ENCODE data around the gene GPR183.

The GPR183 gene

DNA sequence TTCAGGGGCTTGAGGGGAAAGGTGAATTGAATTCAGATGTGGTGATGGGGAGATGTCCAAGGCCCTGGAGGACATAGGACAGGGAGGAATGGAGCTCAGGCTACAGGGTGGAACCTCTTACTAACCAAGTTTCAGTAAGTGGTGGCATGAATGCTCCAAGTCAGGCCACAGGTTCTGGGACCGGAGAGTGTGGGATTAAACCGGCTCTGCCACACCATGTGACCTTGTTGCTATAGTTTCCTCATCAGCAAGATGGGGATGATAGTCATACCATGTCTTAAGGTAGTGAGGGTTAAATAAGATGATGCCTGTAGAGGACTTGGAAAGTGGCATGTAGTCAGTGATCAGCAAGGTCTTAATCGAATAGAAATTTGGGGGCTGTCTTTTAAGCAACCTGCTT lies 16.3 kb downstream of the GPR183 start:
- DNase-seq = no peak

DNA sequence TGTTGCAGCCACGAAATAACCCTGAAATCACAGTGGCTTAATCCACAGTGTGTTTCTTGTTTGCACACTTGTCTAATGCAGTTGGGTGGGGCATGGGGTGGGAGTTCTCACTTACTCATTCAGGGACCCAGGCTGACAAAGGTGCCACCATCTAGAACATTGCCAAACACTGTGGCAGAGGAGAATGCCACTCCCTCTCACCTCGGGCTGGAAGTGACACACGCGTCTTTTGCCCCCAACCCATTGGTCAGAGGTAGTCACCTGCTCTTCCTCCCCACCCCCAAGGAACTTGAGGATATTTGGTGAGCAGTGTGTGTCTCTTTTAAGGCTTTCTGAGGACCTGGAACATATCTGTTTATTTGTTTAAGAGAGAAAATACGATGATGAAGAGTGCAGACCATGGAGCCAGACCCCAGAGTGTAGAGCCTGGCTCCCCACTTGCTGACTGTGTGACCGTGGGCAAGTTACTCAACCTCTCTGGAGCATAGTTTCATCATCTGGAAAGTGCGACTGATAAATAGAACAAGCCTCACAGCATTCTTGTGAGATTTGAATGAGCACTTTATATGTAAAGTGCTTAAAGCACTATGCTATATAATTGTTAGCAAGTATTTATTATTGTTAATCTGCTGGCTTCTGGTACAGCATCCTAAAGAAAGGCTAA lies 17.4 kb downstream of the GPR183 start:
- no peak for DNase-seq

DNA sequence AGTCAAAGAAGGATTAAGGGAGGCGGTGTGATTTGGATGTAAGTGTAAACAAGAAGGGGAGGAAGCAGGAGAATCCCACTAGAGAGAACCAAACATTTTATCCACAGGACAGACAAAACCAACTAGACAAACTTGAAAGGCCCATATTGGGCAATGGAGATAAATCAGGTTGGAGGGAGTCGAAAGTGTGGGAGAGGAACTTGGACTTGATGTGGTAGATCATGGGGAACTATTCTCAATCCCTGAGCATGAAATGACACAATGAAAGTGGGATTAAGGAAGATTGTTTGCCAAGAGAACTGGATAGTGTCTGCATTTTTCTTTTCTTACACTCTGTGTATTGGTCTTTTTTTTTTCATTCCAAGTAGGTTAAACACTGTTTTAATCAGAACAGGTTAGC lies 17.9 kb downstream of the GPR183 start:
- DNase-seq = no peak

DNA sequence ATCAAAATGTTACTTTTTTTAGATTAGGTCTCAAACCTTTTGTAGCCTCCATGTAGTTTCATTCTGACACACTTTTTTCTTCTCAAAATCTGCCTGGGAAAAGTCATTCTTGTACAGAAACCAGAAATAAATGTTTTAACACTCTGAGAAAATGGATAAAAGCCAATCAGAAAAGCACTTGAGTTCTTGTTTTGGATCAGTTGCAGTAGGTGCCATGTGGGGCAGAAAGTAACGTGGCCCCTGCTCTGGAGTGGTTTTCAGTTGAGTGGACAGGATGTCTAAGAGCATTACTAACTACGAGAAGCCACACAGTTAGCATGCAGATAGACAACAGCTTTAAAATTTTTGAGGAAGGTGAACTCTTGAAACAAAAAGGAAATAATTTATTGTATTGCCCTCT lies 19.1 kb downstream of the GPR183 start:
- DNase-seq = no peak

DNA sequence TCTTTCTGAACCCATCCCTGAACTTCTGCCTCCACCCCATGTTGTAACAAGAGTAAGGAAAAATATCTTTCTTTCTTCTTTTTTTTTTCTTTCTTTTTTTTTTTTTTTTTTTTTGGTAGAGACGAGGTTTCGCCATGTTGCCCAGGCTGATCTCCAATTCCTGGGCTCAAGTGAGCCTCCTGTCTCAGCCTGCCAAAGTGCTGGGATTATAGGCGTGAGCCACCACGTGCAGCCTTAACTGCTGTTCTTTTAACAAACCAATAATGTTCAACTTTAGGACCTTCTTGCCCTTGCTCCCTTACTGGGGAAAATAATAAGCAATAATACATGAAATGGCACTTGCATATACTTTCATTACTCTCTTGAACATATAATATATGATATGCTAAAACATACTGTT lies 19.6 kb downstream of the GPR183 start:
- DNase-seq = no peak

DNA sequence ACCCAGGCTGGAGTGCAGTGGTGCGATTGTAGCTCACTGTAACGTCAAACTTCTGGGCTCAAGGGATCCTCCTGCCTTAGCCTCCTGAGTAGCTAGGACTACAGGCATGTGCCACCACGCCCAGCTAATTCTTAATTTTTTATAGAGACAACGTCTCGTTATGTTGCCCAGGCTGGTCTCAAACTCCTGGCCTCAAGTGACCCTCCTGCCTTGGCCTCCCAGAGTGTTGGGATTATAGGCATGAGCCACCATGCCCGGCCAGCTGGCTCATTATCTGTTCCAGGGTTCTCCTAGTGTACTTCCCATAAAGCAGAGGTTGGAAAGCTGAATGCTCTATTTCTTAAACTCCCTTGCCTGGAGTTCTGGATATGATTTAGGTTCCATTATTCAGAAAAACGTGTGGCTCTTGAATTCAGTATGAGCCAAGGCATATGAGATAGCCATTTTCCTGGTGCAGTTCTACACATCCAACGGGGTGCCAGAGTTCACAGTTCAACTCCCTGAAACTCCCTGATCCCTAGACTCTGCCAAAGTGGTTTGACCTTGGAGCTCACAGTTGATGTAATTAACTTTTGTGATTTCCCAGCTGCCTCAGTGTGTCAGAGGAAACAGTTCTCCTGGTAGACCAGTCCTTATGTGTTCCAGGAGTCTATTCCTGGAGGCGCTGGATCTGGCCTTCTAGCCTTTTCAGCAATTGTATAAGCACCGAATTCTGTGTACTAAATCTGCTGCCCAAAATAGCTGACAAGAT lies 21.6 kb downstream of the GPR183 start:
- DNase-seq = no peak

DNA sequence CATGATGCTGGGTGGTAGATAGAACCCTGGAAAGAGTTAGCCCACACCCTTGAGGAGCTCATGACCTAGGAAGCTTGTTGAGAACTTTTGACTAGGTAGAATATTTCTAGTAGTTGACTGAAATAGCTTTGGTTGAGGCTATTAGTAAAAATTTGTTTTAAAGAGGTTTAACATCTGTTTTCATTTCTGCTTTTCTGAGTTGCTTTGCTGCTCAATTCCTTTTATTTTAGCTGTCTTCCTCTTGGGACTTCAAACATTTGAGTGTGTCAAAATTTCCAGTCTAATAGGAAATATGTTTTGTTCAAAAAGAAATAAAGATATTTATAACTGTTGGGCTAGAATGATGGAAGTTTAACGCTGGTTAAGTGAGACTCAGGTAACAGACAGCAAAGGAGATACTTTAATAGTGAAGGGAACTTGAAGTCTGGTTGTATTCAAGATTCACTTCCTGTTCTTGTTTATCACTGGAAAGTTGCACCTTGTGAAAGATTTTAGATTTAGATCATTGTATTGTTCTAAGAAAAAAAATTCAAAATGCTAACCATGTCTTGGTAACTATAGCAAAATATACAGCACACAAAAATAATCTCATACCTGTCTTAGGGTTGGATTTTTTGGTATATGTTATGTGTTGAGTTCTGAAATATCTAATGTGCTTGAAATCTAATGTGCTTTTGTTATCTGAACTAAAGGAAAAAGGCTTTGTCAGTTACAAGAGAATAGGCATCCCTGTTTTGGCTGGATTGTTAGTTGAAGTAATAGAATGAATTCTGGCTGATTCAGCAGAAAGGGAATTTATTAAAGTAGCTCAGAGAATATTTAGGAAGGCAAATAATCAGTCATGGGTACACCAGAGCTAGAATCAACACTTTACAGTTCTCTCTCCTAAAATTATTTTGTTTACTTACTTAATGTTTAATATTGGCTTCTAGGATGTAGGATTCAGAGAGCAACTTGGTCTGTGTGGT lies 24.7 kb downstream of the GPR183 start:
- no peak for DNase-seq

DNA sequence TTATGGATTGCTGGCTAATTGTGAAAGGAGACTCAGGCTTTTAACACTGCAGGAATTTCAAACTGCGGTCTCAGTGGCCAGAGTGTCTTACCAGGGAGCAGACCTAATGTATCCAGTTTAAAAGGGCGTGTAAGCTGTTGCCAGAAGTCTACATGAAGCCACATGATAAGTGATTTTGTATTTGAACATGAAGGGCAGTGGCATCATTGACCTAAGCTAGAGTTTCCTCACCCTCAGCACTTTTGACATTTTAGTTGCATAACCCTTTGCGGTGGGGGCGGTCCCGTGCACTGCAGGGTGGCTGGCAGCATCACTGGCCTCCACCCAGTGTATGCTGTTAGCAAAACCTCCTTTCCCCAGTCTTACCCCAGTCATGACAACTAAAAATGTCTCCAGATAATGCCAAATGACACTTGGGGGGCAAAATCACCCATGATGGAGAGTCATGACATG lies 25.4 kb downstream of the GPR183 start:
- peak; percentile 62 for DNase-seq

DNA sequence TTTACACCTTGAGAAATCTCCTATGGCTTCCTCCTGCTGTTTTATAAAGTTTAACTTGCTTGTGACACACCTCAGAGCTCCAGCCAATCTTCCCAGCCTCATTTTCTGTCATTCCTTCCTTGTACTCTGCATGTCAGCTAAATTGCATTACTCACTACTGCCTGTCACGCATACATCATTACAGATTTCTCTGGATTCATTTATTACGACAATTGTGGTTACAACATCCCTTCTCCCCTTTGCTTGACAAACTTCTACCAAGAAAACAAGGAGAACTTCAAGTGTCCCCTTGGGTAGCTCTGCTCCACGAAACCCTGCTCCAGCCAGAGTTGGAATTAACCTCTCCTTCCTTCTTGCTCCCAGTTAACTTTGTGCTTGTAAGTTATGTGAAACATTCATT lies 27.0 kb downstream of the GPR183 start:
- no peak for DNase-seq

DNA sequence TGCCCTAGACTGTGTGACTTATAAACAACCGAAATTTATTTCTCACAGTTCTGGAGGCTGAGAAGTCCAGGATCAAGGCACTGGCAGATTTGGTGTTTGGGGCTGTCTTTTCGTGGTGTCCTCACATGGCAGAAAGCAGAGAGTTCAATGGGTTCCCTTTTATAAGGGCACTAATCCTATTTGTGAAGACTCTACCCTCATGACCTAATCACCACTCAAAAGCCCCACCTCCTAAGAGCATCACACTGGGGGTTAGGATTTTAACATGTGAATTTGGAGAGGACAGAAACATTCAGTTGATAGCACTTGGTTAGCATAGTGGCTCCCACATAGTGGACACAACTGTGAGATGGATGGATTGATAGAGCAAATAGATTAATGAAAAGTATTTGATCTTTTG lies 27.6 kb downstream of the GPR183 start:
- no peak for DNase-seq

DNA sequence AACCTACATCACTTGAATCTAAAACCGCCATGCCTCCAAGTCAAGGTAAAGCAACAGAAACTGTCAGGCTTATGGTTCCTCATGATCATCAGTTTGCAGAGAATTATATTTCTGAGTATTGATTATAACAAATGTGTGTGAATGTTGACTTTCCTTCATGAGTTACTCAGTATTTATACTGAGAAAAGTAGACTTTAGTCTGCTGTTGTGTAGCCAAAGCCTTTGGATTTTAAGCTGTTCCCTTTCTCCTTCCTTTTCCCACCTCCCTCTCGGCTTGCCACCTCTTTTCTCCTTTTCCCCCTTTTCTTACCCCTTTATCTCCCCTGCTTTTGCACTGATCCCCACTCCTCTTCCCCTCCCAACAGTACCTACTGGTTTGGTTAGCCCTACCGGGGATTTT lies 28.4 kb downstream of the GPR183 start:
- no peak for DNase-seq

DNA sequence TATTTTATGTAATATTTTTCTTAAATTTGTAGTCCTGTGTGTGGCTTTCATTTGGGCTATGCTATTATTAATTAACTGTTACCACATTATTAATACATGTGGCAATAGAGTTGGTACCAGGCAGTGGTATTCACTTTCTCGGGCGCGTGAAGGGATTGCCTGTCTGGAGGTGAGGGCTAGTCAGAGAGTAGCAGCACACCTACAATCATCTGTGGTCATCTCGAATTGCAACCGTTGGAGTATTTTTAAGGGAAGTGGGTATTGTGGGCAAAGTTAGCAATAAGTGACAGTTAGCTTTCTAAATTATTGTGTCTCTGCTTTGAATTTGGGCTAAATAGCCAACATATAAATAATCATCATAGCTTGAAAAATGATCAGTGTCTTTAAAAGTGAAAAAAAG lies 29.0 kb downstream of the GPR183 start:
- no peak for DNase-seq

DNA sequence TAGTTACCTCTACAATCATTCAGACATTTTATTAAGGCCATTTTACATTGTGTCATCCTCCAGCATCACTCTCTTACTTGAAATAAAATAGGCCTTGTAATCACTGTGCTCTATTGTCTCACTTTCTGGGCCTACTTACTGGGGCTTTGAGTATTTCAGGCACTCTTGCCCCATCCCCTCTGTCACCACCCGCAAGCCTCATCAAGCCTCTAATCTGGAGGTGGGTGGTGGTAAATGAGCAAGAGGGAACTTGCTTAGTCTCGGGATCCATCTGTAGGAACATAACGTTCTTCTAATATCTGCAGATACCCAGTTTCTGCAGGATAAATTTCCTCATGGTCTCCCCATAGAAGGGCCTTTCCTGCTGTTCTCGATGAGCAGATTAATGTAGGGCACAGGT lies 29.6 kb downstream of the GPR183 start:
- DNase-seq = no peak

DNA sequence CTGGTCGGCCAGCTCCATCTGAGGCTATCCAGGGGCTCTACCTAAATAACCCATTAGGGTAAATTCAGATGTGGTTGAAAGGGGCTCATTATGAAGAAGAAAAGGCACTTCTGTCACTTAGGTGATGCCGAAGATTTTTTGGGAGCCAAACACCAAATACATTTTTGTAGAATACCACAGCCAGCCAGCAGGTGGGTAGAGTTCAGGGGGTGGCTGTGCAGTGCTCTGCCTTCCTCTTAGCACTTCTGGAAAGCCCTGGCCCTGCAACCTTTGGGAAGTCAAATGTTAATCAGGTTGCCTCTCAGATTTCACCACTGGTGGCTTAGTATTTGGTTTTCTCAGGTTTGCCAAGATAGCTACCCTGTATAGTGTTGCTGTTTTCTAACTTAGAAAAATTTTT lies 30.5 kb downstream of the GPR183 start:
- DNase-seq = no peak

DNA sequence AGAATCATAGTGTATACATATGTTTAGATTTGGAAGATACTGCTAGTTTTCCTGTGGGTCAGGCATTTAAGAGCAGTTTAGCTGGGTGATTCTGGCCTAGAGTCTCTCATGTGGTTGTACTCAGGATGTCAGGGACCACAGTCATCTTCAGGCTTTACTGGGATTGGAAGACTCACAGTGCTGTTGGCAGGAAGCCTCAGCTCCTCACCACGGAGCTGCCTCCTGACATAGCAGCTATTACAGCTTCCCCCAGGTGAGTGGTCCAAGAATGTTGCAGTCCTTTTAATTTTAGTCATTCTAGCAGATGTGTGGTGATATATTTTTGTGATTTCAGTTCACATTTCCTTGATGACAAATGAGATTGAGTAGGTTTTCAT lies 32.1 kb downstream of the GPR183 start:
- peak; percentile 31 for DNase-seq

DNA sequence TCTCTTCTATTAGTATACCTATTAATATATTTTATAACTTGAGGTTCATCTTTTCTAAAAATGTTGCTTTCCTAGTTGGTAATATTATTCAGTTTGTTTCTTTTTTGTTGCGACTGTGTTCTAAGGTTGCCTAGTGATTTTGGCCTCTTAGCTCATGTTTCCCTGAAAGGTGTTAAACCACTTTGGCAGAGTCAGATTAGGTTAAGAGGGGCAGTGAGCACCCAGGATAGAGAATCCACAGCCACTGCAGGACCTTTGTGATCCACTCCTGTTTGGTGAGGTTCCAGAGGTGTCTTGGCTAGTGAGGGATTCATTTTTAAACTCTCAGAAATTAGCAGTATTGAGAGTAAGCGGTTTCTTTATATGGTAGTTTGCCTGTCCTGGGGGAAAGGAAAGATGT lies 34.1 kb downstream of the GPR183 start:
- DNase-seq = no peak

DNA sequence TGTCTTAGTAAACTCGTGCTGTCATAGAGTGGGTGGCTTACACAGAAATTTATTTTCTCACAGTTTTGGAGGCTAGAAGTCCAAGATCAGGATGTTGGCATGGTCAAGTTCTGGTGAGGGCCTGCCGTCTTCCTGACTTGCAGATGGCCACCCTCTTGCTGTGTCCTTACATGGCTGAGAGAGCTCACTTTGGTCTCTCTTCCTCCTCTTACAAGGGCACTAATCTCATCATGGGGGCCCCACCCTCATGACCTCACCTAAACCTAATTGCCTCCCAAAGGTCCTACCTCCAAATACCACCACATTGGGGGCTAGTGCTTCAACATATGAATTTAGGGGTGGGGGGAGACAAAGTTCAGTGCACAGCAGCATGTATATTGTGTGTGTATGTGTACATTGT lies 34.7 kb downstream of the GPR183 start:
- no peak for DNase-seq

DNA sequence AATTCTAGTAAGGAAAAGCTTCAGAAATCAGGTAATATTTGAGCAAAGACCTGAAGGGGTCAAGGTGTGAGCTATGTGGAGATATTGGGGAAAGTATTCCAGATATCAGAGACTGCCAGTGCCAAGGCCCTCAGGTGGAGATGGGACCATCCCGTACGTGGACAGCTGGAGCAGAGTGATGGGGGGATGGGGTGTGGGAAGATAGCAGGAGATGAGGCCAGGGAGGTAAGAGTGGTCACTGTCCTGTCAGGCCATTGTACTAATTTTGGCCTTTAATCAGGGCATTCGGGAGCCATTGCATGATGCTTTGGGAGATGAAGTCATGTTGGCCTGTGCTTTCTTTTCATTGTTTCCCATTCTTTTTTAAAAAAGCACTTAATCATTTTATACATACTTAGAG lies 36.0 kb downstream of the GPR183 start:
- DNase-seq = no peak

DNA sequence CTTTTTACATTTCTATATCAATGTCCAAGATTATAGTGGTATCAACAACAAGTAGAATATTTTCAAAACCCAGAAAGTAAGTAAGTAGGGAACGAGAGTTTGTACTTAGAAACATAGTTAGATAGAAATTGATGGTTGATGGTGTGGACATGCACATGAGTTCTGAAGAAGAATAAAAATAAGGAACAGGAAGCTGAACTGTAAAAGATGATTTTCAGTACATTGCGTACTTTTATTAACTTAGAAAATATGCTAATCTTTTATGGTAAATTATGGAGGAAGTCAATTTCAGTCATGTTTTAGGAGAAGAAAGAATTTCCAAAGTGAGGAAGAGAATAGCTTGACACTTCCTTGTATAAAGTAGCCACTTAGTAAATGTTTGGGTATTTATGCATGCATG lies 36.7 kb downstream of the GPR183 start:
- DNase-seq = no peak

DNA sequence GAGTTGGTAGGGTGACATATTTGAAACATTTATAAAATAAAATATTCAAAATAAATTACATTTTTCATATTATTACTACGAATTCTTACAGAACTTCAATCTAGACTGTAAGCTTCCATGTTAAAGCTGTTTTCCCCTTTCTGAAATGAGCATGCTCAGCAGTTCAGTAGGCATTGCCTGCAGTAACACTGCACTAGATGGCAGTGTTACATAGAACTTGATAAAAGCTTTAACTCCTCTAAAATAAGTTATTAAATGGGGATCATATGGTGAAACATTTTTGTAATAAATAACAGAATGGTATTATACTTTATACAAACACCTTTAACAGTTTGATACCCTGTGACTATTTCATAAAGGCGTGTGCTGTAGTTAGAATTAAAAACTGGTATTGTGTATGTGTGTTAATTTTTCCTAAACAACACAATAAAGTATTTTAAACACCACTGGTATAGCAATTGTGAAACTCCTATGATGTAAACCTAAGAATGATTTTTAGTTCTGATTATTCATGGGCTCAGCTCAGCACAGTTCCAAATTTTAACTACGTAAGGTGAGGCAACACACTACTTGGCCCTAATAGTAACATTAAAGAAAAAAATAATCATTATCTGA lies 37.5 kb downstream of the GPR183 start:
- no peak for DNase-seq

DNA sequence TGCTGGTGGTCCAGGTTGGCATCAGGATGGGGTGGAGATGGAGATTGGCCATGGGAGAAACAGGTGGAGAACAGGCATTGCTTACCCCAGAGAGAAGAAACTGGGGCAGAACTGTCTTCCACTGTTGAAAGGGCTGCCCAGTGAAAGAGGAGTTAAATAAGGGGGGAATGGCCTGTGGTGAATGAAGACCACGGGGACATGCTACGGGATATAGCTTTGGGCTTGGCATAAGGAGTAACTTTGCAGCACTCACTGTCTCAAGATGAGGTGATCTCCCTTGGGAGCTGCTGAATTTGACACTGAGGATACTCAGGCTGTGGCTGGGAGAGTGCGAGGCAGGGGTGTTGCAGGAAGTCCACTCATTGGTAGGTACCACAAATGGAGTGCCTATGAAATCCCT lies 38.4 kb downstream of the GPR183 start:
- no peak for DNase-seq

DNA sequence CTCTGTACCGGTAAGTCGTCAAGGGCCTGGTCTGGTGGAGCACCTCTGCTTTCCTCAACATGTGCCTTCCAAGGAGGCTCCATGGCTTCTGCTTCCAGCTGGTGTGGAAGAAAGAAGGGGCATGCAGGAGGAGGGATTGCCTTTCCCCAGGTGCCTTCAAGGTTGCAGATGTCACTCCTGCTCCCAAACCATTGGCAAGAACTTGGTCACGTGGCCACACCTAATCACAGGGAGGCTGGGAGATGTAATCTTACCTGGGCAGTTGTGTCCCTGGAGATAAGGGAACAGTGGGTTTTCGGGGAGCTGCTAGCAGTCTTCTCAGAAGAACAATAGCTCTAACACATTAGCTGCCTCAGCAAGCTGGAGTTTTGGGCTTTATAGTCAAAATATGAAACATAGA lies 39.3 kb downstream of the GPR183 start:
- no peak for DNase-seq

DNA sequence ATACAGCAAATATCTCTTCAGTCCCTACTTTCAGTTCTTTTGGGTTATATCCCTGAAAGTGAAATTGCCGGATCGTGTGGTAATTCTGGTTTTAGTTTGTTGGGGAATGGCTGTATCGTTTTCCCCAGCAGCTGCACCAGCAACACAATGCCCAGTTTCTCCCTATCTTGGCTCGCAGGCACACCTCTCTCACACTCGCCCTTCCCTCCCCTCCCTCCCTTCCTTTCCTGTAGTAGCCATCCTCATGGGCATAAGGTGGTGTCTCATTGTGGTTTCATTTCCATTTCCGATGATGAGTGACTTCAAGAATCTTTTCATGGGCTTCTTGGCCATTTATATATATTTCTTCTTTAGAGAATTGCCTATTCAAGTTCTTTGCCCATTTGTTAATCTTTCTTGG lies 40.4 kb downstream of the GPR183 start:
- no peak for DNase-seq

Measured in activated CD4-positive, alpha-beta T cell treated with anti-CD3 and anti-CD28 coated beads, Interleukin-2, amount 50 U/mL, for 1 hour (primary cell).